Lower leg skin (tissue), 3 donors: ENCODE data around the gene ATP1B1.

Experiments
- CTCF ChIP-seq, 3 donors: fragments of 450-650 bp; IDR thresholded peaks; one replicate each; pipeline ENCODE4 v1.5.1; 2016; ENCODE audit warnings: antibody characterized with exemption in 3 of 3, mild to moderate bottlenecking in 3 of 3, moderate library complexity in 2 of 3
- POLR2A ChIP-seq, 2 donors: fragments of 450-650 bp; IDR thresholded peaks; one replicate each; pipeline ENCODE4 v1.6.1; 2016 to 2017; ENCODE audit warnings: antibody characterized with exemption in 2 of 2, mild to moderate bottlenecking in 1 of 2, moderate library complexity in 1 of 2

GRCh38 chr1:169142129-169142528 lies 35.6 kb downstream of the ATP1B1 start:
- no peak for TF ChIP-seq POLR2A (IDR thresholded peaks at IDR 0.05)
- no peak for TF ChIP-seq CTCF (IDR thresholded peaks at IDR 0.05)
